Measurements from ENCODE around the gene CNTN4.

CNTN4 gene

DNA sequence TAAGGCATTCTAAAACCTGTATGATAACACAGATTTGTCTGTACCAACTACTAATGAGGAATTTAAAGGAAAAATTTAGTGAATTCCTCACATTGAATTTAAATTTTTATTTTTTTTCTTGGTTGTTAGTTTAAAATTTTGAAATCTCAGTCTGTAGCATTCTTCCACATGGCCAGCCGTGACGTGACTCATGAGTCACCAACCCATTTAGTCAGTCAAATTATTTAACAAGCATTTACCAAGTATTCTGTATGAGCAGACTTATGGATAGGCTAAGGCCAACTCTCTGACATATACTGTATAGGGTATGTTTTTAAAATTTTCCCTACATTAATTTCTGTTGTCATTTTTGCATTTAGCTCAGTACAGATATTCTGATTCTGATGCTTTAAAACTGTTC is 112.9 kb downstream of the CNTN4 start:
- Histone ChIP-seq H3K27ac (replicated peaks) (no peak overlapping the region), H3K4me3 (replicated peaks; ENCODE audit: insufficient read depth, low read length) (no peak overlapping the region), H3K27me3 (ENCODE audit: insufficient read depth, poor library complexity, severe bottlenecking) (no peaks in the 10 kb centered on the region)
- no peak for DNase-seq (ENCODE audit: low read depth in 1 of 2, low spot score in 1 of 2)
- TF ChIP-seq GABPA (IDR thresholded peaks at IDR 0.05; ENCODE audit: low read depth), result no peak
- no peak for TF ChIP-seq REST (IDR thresholded peaks at IDR 0.05; ENCODE audit: insufficient replicate concordance, low read depth)
- no peak for TF ChIP-seq POLR2AphosphoS5 (IDR thresholded peaks at IDR 0.05; ENCODE audit: low read depth)
- TF ChIP-seq CTCF (IDR thresholded peaks at IDR 0.05; ENCODE audit: insufficient read depth, low read length), result no peak
- no peak for TF ChIP-seq SPI1 (IDR thresholded peaks at IDR 0.05; ENCODE audit: borderline replicate concordance, low read depth)

- Histone ChIP-seq H3K27ac (replicated peaks) (no peak overlapping the region), H3K27me3 (ENCODE audit: insufficient read depth, poor library complexity, severe bottlenecking) (no peaks in the 10 kb centered on the region), H3K4me3 (replicated peaks; ENCODE audit: insufficient read depth, low read length) (no peak overlapping the region)
- TF ChIP-seq REST (IDR thresholded peaks at IDR 0.05; ENCODE audit: insufficient replicate concordance, low read depth) (no peak), SPI1 (IDR thresholded peaks at IDR 0.05; ENCODE audit: borderline replicate concordance, low read depth) (no peak)
- DNase-seq (ENCODE audit: low read depth in 1 of 2, low spot score in 1 of 2), result no peak
Observed at GRCh38 chr3:2212206-2212605, 113.5 kb downstream of the CNTN4 start.

DNA sequence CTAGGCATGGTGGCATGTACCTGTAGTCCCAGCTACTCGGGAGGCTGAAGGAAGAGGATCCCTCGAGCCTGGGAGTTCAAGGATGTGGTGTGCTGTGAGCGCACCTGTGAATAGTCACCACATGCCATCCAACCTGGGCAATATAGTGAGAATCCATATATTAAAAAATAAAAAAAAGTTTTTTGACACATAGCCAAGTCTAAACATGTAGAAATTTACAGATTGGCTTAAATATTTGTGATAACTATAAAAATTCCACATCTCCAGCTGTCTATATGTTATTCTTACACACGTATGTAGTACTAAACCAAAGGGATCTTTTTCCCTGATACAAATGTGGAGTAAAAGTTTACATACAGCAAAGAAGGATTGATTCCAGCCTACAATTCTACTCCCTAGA is 119.7 kb downstream of the CNTN4 start:
- Histone ChIP-seq H3K4me3 (replicated peaks; ENCODE audit: insufficient read depth, low read length) (no peak overlapping the region), H3K27me3 (ENCODE audit: insufficient read depth, poor library complexity, severe bottlenecking) (no peaks in the 10 kb centered on the region), H3K27ac (replicated peaks) (no peak overlapping the region)
- TF ChIP-seq CTCF (IDR thresholded peaks at IDR 0.05; ENCODE audit: insufficient read depth, low read length) (no peak), GABPA (IDR thresholded peaks at IDR 0.05; ENCODE audit: low read depth) (no peak), SPI1 (IDR thresholded peaks at IDR 0.05; ENCODE audit: borderline replicate concordance, low read depth) (no peak), REST (IDR thresholded peaks at IDR 0.05; ENCODE audit: insufficient replicate concordance, low read depth) (no peak)
- no peak for DNase-seq (ENCODE audit: low read depth in 1 of 2, low spot score in 1 of 2)

- Histone ChIP-seq H3K27me3 (ENCODE audit: insufficient read depth, poor library complexity, severe bottlenecking) (no peaks in the 10 kb centered on the region), H3K27ac (replicated peaks) (no peak overlapping the region), H3K4me3 (replicated peaks; ENCODE audit: insufficient read depth, low read length) (no peak overlapping the region)
- no peak for DNase-seq (ENCODE audit: low read depth in 1 of 2, low spot score in 1 of 2)
- no peak for TF ChIP-seq POLR2AphosphoS5 (IDR thresholded peaks at IDR 0.05; ENCODE audit: low read depth)
- no peak for TF ChIP-seq GABPA (IDR thresholded peaks at IDR 0.05; ENCODE audit: low read depth)
- no peak for TF ChIP-seq CTCF (IDR thresholded peaks at IDR 0.05; ENCODE audit: insufficient read depth, low read length)
- no peak for TF ChIP-seq REST (IDR thresholded peaks at IDR 0.05; ENCODE audit: insufficient replicate concordance, low read depth)
- no peak for TF ChIP-seq SPI1 (IDR thresholded peaks at IDR 0.05; ENCODE audit: borderline replicate concordance, low read depth)
Observed at GRCh38 chr3:2218816-2219215, 120.2 kb downstream of the CNTN4 start.
